ENCODE measurements around the gene SERPINB11. TPM values are rescaled to one million over a fixed set of nuclear protein-coding genes. Genes with fewer than 3 reads are reported as not detected.

The SERPINB11 gene
- total RNA-seq, 1 experiment from 2014 or later: not detected

- DNase-seq: no peak
- H3K27me3 Mint-ChIP-seq (ENCODE audit: unreplicated experiment): no peaks in the 10 kb centered on the region
- no peak overlapping the region for H3K4me3 Mint-ChIP-seq (ENCODE audit: low read depth, unreplicated experiment)
- CTCF ChIA-PET: no interaction called here
- H3K4me1 Mint-ChIP-seq (ENCODE audit: low read depth, unreplicated experiment): no peaks in the 10 kb centered on the region
- no peaks in the 10 kb centered on the region for H3K36me3 Mint-ChIP-seq (ENCODE audit: insufficient read depth, unreplicated experiment)
- H3K9me3 Mint-ChIP-seq (ENCODE audit: low read depth, unreplicated experiment): no peaks in the 10 kb centered on the region
- H3K27ac Mint-ChIP-seq (ENCODE audit: unreplicated experiment): no peak overlapping the region
- intact Hi-C loops (cut with micrococcal nuclease; ENCODE audit: unreplicated experiment): no loop called here
- BruUV-seq (replicated peaks): no TSS peak
- TF ChIP-seq CTCF (IDR thresholded peaks at IDR 0.05; ENCODE audit: unreplicated experiment): no peak
These were observed 23.1 kb downstream of the SERPINB11 start for GRCh38 chr18:63725682-63726480.

DNA sequence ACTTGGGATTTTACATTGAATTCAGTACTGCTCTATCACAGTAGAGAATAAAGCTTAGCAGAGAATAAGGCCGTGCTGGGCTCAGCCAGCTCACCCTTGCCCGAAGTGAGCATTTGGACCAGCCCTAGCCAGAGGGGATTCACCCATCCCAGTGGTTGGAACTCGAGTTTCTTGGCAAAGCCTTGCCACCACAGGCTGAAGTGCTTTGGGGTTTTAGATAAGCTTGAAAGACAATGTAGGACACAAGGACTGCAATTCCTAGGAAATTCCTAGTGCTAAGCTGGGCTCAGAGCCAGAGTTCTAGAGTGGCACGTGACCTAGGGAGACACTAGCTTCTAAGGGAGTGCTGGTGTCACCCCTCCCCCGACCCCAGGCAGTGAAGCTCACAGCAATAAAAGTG lies 28.0 kb downstream of the SERPINB11 start:
- intact Hi-C loops (cut with micrococcal nuclease; ENCODE audit: unreplicated experiment): no loop called here
- no peaks in the 10 kb centered on the region for H3K27me3 Mint-ChIP-seq (ENCODE audit: unreplicated experiment)
- H3K4me1 Mint-ChIP-seq (ENCODE audit: low read depth, unreplicated experiment): peaks cover 2% of the 10 kb centered on the region
- H3K4me3 Mint-ChIP-seq (ENCODE audit: low read depth, unreplicated experiment): no peak overlapping the region
- BruUV-seq (replicated peaks): no TSS peak
- TF ChIP-seq CTCF (IDR thresholded peaks at IDR 0.05; ENCODE audit: unreplicated experiment): no peak
- no peaks in the 10 kb centered on the region for H3K9me3 Mint-ChIP-seq (ENCODE audit: low read depth, unreplicated experiment)
- CTCF ChIA-PET: interaction anchor here (0.7 to 1.0 kb wide), 2 partner anchors 11 to 47 kb away, joined by 4 to 6 read pairs; no protein-coding TSS in a partner anchor
- H3K36me3 Mint-ChIP-seq (ENCODE audit: insufficient read depth, unreplicated experiment): no peaks in the 10 kb centered on the region
- no peak overlapping the region for H3K27ac Mint-ChIP-seq (ENCODE audit: unreplicated experiment)
- no peak for DNase-seq

GRCh38 chr18:63731215-63731614 lies 28.5 kb downstream of the SERPINB11 start:
- Mint-ChIP-seq H3K4me3 (ENCODE audit: low read depth, unreplicated experiment) (no peak overlapping the region), H3K27me3 (ENCODE audit: unreplicated experiment) (no peaks in the 10 kb centered on the region), H3K36me3 (ENCODE audit: insufficient read depth, unreplicated experiment) (no peaks in the 10 kb centered on the region), H3K27ac (ENCODE audit: unreplicated experiment) (no peak overlapping the region), H3K9me3 (ENCODE audit: low read depth, unreplicated experiment) (no peaks in the 10 kb centered on the region), H3K4me1 (ENCODE audit: low read depth, unreplicated experiment) (peaks cover 7% of the 10 kb centered on the region)
- BruUV-seq (replicated peaks): no TSS peak
- intact Hi-C loops (cut with micrococcal nuclease; ENCODE audit: unreplicated experiment): no loop called here
- no peak for DNase-seq
- CTCF ChIA-PET: interaction anchor here (1.0 kb wide), 1 partner anchor 10 kb away, joined by 6 read pairs; no protein-coding TSS in a partner anchor
- no peak for TF ChIP-seq CTCF (IDR thresholded peaks at IDR 0.05; ENCODE audit: unreplicated experiment)

DNA sequence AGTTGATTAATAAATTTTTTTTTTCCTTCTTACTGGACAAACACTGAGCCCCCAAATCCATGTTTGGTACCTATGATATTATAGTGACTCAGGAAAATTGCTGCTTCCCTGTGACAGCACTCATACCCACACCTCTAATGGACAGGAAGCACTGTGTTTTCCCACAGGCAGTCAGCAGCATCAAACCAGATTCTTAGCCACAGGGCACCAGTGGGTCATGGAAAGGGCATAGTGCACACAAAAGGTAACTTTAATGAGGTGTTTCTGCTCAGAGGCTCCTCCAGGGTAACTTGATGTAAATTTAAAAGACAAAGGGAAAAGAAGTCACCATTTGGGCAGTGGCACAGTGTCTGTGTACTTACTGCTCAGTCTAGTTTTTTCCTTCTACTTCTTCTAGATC lies 34.1 kb downstream of the SERPINB11 start:
- Mint-ChIP-seq H3K4me1 (ENCODE audit: low read depth, unreplicated experiment) (peaks cover 48% of the 10 kb centered on the region), H3K4me3 (ENCODE audit: low read depth, unreplicated experiment) (no peak overlapping the region), H3K9me3 (ENCODE audit: low read depth, unreplicated experiment) (no peaks in the 10 kb centered on the region), H3K27ac (ENCODE audit: unreplicated experiment) (peak overlapping the region; percentile 66), H3K36me3 (ENCODE audit: insufficient read depth, unreplicated experiment) (no peaks in the 10 kb centered on the region), H3K27me3 (ENCODE audit: unreplicated experiment) (no peaks in the 10 kb centered on the region)
- TF ChIP-seq CTCF (IDR thresholded peaks at IDR 0.05; ENCODE audit: unreplicated experiment): no peak
- peak; percentile 49 for DNase-seq
- no TSS peak for BruUV-seq (replicated peaks)
- intact Hi-C loops (cut with micrococcal nuclease; ENCODE audit: unreplicated experiment): loop anchor here (2.0 kb wide), 1 partner anchor 54 kb away; no protein-coding TSS in a partner anchor
- CTCF ChIA-PET: no interaction called here

Data from Calu3 (cell line).